Forelimb muscle (tissue), 1 donor: ENCODE data around the gene PDLIM5. TPM values are rescaled to one million over a fixed set of nuclear protein-coding genes. Genes with fewer than 3 reads are reported as not detected.
"Not testable (repeated sequence)": the region's sequence is repeated elsewhere in the genome, so short reads cannot be mapped to it uniquely, and the experiment has no call there.

Experiments
- DNase-seq: peaks from one replicate; pipeline ENCODE4 v3.0.0-alpha.2; 2013; ENCODE audit warnings: low read depth
- polyA plus RNA-seq: library from polyadenylated mRNA; unstranded; fragments of 120-200 nt; gene quantifications from one replicate; pipeline ENCODE4 v1.2.1, GENCODE V29; 2013; ENCODE audit not compliant: insufficient read length

The PDLIM5 gene
- polyA plus RNA-seq, 1 donor = 303 TPM

DNA sequence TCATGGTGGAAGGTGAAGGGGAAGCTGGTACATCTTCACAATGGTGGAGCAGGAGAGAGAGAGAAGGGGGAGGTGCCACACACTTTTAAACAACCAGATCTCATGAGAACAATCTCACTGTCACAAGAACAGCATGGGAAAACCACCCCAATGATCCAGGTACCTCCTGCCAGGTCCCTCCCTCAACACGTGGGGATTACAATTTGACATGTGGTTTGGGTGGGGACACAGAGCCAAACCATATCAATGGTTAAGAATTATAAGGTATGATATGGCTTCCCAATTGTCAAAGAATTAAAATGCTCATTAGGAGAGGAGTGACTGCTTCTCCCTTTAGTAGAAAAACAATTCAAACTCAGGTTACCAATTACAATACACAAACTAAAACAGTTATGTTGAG, 143.3 kb downstream of the PDLIM5 start:
- DNase-seq = no peak

DNA sequence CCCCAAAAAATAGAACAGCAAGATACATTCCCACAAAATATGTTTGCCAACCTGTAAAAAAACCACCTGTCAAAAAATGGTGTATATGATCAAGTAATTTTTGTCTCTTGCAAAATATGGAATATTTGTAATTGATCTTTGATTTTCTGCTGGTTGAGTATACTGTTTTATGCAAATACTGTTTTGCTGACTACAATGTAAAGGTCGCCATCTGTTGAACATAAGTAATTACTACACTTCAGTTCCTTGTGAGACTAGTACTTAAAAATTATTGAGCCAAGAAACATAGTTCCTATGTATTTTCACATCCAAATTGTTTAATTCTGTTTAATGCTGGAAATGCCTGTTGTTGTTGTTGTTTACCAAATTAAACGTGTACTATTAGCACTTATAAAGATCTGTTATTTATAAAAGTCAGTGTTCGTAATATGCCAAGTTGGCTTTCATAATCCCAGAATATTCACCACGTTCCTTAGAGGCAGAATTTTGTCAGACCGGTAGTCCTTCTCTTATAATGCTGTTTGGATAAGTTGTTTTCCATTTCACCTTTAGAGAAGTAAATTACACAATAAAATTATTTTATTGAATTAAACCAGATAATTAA, 144.2 kb downstream of the PDLIM5 start:
- DNase-seq = peak; percentile 60

DNA sequence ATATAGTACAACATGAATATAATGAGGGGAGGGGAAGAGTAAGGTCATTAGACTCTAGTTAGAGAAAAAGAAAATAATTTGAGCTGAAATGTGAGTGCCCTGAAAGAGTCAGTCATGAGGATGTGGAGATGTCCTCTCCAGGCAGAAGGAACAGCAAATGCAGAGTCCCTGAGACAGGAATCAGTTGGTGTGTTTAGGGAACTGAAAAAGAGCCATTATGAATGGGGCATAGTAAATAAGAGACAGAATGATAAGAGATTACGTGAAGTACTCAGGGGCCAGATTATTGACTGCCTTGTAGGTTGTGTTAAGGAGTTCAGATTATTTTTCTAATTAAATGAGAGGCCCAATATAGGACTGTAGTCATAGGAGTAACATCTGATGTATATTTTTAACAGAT, 147.0 kb downstream of the PDLIM5 start:
- no peak for DNase-seq

DNA sequence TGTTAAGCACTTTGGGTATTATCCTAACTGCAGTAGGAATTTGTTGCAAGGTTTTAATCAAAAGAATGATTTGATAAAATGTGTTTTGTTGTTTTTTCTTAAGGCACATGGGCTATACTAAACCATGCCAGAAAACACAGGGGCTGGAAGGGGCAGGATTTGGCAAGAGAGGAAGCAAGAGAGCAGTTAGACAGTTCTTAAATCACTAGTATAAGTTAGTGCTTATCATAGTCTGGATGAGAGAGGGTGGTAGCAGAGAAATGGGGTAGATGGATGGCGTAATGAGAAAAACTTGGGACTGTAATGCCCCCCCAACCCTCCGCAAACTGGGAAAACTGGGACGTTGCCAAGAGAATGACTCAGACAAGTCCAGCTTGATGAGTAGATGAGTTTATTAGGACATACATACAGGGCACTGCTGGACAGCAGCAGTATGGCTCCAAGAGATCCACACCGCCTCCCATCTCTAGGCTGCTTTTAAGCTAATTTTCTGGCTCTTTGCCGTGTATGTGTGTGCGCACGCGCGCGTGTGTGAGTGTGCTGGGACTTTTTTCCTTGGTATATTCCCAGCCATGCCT, 151.5 kb downstream of the PDLIM5 start:
- DNase-seq = no peak

DNA sequence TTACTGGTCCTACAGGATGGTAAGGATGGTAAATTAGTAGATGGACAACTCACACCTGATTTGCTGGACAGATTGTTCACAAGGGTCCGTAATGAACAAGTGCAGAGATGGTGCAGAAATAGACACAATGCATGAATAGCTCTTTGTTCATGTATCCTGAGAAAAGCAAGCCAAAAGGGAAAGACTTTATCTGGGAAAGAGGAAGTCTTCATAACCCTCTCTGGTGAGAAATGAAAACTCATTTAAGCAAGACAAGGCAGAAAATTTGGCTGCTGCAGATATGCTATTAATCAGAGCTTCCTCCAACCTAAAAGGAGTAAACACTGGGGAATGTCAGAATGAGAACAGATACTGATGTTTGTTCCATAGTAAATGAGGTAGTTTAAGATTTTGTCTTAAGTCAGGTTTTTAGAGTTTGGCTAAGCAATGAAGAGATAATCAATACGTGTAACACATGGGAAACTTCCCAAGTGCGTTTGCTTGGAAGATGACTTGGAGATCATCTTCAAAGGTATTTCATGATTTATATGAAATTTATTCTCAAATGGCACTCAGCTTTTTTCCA, 153.6 kb downstream of the PDLIM5 start:
- DNase-seq = no peak

DNA sequence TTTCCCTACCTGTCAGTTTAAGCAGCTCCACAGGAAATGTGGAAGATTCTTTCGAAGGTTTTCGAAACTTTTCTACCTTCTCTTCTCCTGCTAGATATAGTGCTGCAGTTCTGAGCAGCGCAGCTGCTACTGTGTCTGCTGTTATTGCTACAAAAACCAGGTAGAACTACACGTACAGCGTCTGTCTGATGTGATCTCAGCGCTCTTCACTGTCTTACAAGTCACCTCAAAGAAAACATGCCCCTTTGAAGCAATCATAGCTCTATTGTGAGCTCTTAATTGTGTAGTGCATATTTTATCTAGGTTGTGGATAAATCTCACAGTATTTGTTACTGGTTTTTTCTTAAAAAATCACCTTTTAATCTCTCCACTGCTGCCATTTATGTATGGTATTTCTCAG, 158.4 kb downstream of the PDLIM5 start:
- no peak for DNase-seq

DNA sequence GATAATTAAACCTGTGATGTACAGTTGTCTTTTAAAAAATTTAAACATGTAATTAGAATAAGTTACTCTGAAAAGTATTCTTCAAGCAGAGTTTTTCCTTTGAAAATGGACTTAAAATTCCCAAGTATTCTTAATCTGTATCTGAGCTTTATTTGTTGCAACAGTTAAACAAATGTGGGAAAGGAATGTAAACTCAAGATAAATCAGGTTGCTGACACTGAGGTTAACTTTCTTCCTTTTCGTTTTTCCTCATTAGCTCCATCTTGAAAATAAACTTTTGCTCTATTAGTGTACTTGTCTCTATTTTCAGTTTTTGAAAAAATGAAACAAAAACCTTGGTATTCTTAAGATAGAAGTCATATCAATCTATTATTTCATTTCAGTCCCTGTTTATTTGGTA, 161.5 kb downstream of the PDLIM5 start:
- no peak for DNase-seq

DNA sequence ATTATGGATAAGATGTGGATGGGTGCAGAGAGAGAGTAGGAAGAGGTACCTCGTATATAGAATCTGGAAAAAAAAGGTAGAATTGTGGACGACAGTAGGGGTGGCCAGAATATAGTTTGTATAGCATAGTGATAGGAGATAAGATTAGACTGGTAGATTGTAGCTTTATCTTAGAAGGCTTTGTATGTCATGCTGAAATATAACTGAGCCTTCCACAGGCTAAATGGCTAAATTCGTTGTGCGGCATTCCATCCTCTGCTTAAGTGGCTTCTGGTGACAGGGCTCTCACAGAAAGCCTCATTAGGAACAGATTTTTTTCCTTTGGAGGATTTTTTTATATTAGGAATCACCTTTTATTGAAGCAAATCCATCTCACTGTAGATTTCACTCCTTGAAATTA, 163.7 kb downstream of the PDLIM5 start:
- no peak for DNase-seq

DNA sequence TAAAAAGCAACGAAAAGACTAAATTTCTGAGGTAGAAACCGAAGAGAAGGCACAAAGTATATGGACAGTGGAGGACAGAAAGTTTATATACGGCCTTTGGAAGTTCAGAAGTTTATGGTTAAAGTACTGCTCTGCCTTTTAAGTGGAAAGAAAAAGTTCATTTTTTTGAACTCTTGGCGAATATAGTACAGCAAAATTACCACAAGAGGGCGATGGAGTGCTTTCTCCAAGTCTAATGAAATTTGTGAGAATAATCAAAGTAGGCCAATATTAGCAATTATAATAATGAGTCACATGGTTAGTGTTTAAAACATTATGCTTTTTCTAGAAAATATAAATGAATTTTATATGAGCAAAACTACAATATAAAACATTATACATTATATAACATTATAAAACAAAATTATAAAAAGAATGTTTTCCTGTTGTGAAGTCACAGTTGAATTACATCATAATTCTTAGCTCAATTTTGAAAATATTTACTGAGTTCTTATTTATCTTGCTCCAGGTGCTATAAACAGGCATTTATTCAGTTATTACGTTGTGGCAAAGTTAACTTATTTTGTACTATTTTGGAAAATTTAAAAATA, 169.8 kb downstream of the PDLIM5 start:
- DNase-seq = peak; percentile 35

DNA sequence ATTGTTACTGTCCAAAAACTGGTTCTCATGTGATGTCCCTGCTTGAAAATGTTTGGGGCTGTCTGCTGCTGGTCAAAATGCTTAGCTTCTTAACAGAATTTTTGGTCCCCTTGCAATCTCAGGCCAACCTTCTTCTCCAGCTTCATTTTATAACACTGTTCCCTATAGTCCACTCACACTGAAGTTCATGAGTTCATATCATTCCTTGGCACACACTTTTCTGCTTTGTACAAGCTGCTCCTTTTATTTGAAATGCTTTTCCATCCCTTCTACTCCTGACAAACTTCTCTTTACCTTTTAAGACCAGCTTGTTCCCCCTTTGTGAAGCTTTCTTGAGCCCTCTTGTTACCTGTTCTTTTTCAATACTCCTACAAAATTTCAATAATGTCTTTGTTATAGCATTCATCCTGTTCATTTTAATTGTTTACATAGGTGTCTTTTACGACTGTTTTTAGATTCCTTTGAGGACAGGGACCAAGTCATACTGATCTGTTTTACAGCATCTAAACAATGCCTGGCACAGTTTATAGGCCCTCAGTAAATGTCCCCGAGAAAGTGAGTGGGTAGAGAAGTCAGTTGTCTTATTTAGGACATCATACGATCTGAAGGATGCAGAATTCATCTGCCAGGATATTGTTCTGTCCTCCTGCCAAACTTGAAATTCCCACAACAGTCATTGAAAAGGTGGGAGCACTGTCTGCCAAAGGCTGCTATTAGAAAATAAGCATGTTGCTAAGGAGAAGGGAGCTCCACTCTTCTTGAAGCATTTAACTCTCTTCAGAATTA, 171.6 kb downstream of the PDLIM5 start:
- peak; percentile 38 for DNase-seq

DNA sequence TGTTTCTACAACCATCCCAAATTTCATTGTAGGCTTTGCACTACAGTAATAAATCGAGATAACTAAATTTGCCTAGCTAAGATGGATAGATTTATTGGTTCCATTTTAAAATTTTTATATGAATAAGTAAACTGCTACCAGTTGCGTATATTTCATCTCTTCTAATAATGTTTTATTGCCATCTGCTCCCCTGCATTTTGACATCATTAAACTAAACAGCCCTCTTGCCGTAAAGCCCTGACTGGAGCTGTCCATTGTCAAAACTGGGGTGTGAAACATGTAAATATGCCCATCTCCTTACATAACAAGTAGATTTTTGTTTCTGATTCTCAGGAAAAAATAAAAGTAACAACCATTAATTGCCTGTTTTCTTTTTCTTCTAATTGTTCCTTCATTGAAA, 175.2 kb downstream of the PDLIM5 start:
- no peak for DNase-seq

DNA sequence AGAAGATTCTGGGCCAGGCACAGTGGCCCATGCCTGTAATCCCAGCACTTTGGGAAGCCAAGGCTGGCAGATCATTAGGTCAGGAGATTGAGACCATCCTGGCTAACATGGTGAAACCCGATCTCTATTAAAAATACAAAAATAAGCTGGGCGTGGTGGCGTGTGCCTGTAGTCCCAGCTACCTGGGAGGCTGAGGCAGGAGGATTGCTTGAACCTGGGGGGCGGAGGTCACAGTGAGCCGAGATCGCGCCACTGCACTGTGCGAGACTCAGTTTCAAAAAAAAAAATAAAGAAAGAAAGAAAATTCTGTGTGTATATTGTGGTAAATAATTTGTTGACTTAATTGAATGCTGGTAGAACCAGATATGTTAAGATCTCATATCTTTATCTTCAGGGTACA, 177.3 kb downstream of the PDLIM5 start:
- not testable (repeated sequence) for DNase-seq

DNA sequence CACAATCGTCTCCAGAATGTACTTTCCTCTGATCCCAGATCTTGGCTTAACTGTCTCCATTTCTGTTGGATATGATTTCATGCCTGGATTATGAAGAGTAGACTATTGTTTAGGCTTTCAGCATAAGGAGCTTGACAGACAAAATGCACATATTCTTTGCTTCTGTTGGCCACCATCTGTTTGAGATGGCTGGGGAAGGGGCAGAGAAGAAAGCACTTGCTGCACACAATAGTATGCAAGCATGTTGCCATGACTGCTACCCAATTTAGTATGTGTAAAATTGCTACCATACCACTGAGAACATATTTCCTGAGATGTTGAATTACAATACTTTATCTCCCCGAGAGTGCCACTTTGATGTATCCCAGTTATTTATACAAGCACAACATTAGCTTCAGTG, 178.1 kb downstream of the PDLIM5 start:
- no peak for DNase-seq

DNA sequence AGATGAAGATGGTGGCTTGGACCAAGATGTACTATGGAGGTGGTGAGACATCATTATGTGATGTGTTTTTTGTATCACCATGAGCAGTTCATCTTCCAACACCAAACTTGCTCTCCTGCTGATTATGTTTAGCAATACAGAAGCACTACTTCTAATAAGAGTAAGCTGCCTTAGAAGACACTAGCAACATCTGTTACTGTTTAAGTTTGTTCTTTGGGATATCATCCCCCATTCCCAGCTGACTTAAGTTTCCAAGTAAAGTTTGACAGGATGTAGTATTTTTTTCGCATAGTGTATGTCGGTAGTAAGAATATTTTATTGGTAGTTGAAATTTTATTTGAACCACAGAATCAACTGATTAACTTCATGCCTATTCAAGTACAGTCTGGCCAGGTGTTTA, 182.5 kb downstream of the PDLIM5 start:
- DNase-seq = peak; percentile 4

DNA sequence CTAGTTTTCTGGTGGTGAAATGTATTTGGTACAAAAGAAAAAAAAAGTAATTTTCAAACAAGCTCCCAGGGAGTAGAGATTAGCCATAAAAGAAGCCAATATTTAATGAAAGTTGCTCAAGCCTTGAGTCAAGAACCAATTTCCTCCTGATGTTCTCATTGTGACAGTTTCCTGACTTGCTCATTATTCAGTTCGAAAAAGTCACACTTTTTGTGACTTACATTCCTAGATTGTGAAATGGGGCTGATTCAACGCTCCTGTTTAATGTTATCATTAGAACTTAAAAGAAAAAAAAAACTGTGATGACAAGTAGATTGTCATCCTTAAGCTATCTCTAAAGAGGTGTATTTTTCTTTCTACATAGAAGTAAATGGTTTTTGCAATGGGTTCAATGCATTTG, 183.4 kb downstream of the PDLIM5 start:
- no peak for DNase-seq

DNA sequence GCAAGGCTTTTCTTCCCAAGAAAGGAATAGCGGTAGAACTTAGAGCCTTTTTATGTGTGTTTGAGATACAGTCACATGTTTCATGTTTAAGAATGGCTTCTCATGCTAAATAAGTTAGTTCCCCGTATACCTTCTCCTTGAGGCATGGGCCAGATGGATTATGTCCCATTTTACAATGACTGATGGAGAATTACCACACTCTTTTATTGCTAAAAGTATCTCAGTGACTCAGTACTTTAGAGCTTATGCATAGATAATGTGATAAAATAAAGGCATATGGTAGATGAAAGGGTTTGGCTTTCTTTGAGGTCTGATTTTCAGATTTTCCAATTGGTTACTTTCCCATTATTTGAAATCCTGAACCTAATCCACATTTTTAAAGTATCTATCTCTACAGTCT, 184.3 kb downstream of the PDLIM5 start:
- DNase-seq = no peak

DNA sequence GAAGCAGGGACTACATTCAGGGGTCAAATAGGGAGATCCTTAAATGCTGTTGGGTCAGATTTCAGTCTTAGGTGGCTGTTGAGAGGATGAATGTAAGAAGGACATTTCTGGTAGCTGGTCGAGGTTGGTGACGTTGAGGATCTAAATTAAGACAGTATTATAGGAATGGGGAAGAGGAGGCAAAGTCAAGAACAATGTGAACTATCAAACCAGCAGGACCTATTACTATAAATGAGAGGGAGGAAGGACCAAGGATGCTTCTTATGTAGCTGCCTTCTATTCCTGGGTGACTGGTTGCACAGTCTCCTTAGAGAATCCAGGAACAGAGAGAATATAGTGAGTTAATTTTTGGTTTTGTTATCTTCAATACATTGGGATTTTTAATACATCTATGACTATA, 187.6 kb downstream of the PDLIM5 start:
- DNase-seq = no peak

DNA sequence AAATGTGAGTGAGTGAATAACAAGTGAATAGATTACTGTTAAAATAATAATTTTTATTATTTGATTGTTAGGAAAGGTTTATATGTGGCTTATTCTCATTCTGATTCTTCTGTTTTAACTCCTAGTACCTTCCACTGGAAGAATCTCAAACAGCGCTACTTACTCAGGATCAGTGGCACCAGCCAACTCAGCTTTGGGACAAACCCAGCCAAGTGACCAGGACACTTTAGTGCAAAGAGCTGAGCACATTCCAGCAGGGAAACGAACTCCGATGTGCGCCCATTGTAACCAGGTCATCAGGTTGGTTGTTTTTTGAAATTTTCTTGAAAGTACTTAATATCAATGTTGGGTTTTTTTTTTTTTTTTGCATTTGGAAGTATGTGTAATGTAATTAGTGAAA, 188.4 kb downstream of the PDLIM5 start:
- DNase-seq = no peak

DNA sequence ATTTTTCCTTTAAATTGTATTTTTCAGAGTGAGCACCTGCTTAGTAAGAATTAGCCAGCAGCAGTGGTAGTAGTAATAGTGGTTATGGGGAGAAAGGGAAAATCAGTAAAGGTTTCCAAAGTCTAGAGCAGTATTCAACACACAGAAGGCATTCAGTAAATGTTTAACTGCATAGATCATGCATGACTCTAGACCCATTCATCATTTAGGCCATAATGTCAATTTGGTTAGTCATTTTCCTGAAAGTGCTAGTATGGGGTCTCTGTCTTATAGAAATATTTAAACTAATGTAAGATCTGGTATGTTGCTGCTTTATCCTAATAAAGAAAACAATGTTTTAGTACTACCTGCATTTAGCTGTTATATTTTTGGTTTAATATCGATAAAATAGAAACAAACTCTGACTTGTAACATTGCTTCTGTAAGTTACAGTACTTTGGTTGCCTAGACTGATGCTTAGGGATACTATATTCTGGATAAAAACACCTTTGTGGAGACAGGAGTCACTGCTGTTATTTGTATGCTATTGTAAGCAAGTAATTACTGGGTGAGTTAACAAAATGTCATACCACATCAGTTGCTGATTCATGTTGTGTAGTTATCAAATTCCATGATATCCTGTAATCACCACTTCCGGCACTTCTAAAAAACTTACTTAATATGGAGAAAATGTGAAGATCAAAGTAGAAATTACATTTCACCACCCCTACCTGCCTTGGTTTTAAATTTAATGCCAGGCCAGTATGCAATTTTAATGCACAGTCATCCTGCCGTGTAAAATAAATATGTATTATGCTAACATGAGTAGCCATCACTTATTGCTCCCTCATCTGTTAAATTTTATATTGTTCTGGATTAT, 190.2 kb downstream of the PDLIM5 start:
- no peak for DNase-seq

DNA sequence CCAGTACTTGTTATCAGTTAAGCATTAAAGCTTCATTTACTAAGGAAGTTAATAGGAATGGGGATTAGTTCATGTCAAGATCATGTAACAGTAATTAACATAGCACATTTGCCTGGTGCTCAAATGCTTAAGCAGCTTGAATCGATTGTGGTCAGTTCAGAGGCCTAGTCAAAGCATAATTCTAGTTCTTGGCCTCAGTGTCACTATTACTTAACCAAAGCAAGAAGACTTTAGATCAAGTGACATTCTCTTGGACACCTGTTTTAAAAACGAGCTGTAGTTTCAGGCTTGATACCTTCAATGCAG, 190.8 kb downstream of the PDLIM5 start:
- no peak for DNase-seq

DNA sequence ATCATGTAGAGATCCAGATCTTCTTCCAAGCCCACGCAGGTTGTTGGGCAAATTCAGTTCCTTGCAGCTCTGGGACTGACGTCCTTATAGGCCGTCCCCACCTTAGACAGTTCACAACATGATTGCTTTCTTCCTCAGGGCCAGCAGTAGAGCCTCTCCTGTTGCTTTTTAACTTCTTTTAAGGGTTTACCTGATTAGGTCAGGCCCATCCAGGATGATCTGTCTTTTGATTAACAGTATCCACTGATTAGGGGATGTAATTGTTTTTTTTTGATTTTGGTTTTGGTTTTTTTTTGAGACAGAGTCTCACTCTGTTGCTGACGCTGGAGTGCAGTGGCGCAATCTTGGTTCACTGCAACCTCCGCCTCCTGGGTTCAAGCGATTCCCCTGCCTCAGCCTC, 197.0 kb downstream of the PDLIM5 start:
- no peak for DNase-seq
